IPS DF 19.7 (cell line): ENCODE measurements around the gene CARMIL1.
"Not testable (repeated sequence)": the region's sequence is repeated elsewhere in the genome, so short reads cannot be mapped to it uniquely, and the experiment has no call there.

Source experiments
- DNase-seq: peaks from one replicate; pipeline ENCODE4 v3.0.0-alpha.2; 2013; ENCODE audit warnings: low read depth, low spot score

The CARMIL1 gene

DNA sequence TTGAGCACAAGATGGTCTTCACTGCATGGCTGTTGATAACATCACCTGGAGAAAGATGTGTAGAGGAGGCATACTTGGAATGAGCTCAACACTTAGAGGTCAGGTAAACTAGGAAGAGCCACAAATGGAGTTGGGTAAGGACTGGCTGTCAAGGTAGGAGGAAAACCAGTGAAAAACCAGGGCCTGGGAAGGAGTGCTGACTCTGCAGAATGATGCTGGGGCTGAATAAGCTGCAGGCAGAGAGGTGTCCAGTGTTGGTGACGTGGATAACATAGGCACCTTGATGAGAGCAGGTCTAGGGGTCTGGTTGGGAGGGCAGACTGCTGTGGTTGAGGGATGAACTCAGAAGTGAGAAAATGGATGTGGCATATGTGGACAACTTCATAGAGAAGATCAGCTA is 160.2 kb downstream of the CARMIL1 start:
- no peak for DNase-seq

GRCh38 chr6:25441663-25442270 is 162.6 kb downstream of the CARMIL1 start:
- DNase-seq = no peak

DNA sequence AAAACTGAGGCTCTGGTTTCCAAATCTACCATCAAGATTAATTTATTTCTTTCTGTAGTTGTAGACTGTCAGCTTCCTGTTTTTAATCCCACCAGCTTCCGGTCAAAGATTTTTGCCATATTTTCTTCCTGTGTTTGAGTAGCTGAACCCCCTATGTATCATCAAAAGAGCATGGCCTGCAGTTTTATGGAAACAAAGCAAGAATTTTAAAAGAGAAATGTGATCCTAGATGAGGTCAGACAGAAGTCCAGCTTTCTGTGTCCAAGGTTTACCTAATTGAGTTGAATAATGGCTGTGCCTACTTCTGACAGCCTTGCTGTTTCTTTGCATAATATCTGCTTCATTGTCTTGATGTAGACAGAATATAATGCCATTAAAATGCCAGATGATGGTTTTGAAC is 163.7 kb downstream of the CARMIL1 start:
- DNase-seq = no peak

GRCh38 chr6:25444521-25444920 is 165.3 kb downstream of the CARMIL1 start:
- not testable (repeated sequence) for DNase-seq

- DNase-seq = no peak
Observed at GRCh38 chr6:25446830-25447569, 167.8 kb downstream of the CARMIL1 start.

- no peak for DNase-seq
Observed at GRCh38 chr6:25447570-25447929, 168.4 kb downstream of the CARMIL1 start.

GRCh38 chr6:25448965-25449538 is 169.9 kb downstream of the CARMIL1 start:
- no peak for DNase-seq

GRCh38 chr6:25449774-25450173 is 170.6 kb downstream of the CARMIL1 start:
- no peak for DNase-seq

DNA sequence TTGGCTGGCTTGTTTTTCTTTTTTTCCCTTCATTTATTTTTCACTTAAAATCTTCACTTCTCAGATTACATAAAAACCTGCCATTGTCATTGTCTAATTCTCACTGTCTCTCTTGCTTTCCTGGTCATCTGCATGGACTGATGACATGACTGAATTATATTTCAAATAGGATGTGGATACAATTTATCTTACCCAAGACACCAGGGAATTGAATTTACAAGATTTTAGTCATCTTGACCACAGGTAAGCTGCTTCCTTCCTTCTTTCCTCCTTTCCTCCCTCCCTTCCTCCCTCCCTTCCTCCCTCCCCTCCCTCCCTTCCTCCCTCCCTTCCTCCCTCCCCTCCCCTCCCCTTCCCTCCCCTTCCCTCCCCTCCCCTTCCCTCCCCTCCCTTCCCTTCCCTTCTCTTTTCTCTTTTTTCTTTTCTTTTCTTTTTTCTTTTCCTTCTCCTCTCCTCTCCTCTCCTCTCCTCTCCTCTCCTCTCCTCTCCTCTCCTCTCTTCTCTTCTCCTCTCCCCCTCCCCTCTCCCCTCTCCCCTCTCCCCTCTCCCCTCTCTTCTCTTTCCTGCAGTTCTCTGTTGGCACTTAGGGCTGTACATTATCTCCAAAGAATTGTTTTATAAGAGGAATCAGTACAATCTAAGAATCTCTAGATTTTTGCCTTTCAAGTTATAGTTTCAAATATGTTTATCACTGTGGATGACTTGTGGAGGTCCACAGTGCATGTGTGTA is 171.5 kb downstream of the CARMIL1 start:
- DNase-seq = no peak

GRCh38 chr6:25452031-25452430 is 172.9 kb downstream of the CARMIL1 start:
- DNase-seq = no peak

GRCh38 chr6:25453288-25453687 is 174.1 kb downstream of the CARMIL1 start:
- no peak for DNase-seq

DNA sequence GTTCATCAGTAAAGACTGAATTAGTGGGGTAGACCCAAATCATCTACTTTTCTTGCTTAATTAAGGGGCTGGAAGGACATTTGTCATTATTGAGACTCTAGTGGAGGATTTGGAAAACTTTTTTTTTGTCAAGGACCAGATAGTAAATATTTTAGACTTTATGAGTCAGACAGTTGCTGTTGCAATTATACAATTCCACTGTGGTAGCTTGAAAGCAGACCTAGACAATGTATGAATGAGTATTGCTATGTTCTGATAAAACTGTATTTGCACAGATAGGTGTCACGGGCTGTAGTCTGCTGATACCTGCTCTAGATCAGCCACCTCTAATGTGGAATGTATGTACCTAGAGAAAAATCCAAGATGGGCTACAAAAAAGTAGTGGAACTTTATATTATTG is 175.0 kb downstream of the CARMIL1 start:
- no peak for DNase-seq

- no peak for DNase-seq
Observed at GRCh38 chr6:25456249-25457040, 177.3 kb downstream of the CARMIL1 start.

GRCh38 chr6:25457516-25457915 is 178.3 kb downstream of the CARMIL1 start:
- no peak for DNase-seq

GRCh38 chr6:25458485-25458884 is 179.3 kb downstream of the CARMIL1 start:
- no peak for DNase-seq

DNA sequence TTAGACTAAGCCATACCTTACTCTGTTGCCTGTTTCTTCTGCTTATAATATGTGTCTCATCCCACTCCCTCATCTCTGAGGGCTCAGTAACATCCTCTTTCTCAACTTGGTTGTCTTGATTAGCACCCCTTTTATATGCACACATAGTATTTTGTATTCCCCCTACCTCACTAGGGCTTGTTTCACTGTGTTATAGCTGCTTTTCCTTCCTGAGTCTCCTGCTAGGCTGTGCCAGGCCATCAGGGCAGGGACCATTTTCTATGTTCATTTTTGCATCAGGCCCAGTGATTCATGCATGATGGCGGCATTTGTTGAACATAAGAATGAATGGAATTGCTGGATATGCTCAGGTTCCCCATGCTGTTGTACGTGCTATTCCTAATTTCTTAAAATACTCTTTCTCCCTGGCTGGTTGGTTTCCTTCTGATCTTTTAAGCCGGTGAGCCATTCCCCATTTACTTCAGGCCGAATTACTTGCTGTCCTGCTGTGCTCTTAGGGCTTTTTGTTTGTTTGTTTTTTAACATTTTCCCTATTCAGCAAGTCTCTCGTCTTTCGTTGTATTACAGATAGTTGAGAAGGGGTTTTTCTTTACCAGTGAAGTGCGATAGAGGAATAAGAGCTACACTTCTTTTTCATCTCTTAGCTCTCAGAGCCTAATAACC is 183.2 kb downstream of the CARMIL1 start:
- no peak for DNase-seq

- DNase-seq = no peak
Observed at GRCh38 chr6:25463441-25463840, 184.3 kb downstream of the CARMIL1 start.

DNA sequence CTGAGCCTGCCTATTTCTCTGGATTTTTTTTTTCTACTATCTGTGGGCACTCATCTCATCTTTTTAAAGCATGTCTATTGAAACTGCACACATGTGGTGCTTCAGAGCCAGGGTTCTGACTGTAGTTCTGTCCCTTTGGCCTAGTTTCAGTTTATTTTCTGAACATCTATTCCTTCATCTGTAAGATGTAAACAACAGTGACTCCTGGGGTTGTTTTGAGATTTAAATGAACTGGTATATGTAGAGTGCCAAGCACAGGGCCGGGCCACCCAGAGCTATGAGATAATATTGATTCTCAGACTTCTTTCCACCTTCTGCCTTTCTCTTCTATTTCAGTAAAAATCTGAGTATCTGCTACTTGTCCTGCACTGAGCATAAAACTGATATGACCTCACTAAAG is 185.1 kb downstream of the CARMIL1 start:
- DNase-seq = no peak

GRCh38 chr6:25465941-25466340 is 186.8 kb downstream of the CARMIL1 start:
- no peak for DNase-seq

DNA sequence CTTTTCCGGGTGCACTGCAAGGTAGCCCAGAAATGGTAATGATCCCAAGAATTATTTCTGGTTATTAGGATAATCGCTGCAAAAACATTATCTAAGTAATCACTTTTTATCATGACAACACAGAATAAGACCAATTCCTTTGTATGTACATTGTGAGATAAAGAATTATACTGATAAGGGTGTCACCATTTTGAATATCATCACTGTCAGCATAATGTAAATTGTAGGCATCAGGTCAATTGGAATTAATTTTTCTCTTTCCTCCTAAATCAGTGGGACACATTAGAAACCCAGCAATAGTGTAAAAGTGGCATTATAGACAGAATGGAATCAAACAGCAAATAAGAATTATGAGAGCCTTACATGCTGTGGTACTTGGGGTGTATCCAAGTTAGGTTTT is 189.7 kb downstream of the CARMIL1 start:
- DNase-seq = no peak

- DNase-seq = no peak
Observed at GRCh38 chr6:25469797-25470388, 190.7 kb downstream of the CARMIL1 start.
